HEK293 (cell line): Measurements from ENCODE around the gene DNAH3.
"Not testable (repeated sequence)": the region's sequence is repeated elsewhere in the genome, so short reads cannot be mapped to it uniquely, and the experiment has no call there.

ENCODE experiments used
- HOXC10 ChIP-seq: sonication (generic); formaldehyde crosslinking; IDR thresholded peaks from 2 replicates; pipeline ENCODE4 v1.8.1; 2023; ENCODE audit warnings: mild to moderate bottlenecking, missing genetic modification reagents
- OSR2 ChIP-seq: fragments of 450-650 bp; formaldehyde crosslinking; IDR thresholded peaks from 2 replicates; pipeline ENCODE4 v1.5.1; 2016; ENCODE audit warnings: missing biosample characterization, missing genetic modification characterization
- PRDM1 ChIP-seq: fragments of 450-650 bp; formaldehyde crosslinking; IDR thresholded peaks from 2 replicates; pipeline ENCODE4; 2016; ENCODE audit warnings: missing biosample characterization, missing genetic modification characterization
- RBAK ChIP-seq: fragments of 450-650 bp; formaldehyde crosslinking; IDR thresholded peaks from 2 replicates; pipeline ENCODE4 v1.5.1; 2016; ENCODE audit warnings: missing biosample characterization, missing genetic modification characterization
- SP2 ChIP-seq: fragments of 450-650 bp; formaldehyde crosslinking; IDR thresholded peaks from 2 replicates; pipeline ENCODE4 v1.5.1; 2016; ENCODE audit warnings: missing biosample characterization, missing genetic modification characterization
- YY2 ChIP-seq: fragments of 450-650 bp; formaldehyde crosslinking; IDR thresholded peaks from 2 replicates; pipeline ENCODE4 v1.5.1; 2016; ENCODE audit warnings: missing biosample characterization, missing genetic modification characterization
- ZBTB17 ChIP-seq: fragments of 450-650 bp; formaldehyde crosslinking; IDR thresholded peaks from 2 replicates; pipeline ENCODE4 v1.5.1; 2016; ENCODE audit warnings: missing biosample characterization, missing genetic modification characterization
- ZNF132 ChIP-seq: fragments of 450-650 bp; formaldehyde crosslinking; IDR thresholded peaks from 2 replicates; pipeline ENCODE4 v1.5.1; 2017; ENCODE audit warnings: missing biosample characterization, missing genetic modification characterization, borderline replicate concordance
- ZNF521 ChIP-seq: fragments of 450-650 bp; formaldehyde crosslinking; IDR thresholded peaks from 2 replicates; pipeline ENCODE4 v1.5.1; 2017; ENCODE audit warnings: missing biosample characterization, mild to moderate bottlenecking, missing genetic modification characterization
- ZNF747 ChIP-seq: fragments of 450-650 bp; formaldehyde crosslinking; IDR thresholded peaks from 2 replicates; pipeline ENCODE4 v1.5.1; 2016; ENCODE audit warnings: missing biosample characterization, missing genetic modification characterization
- ZNF768 ChIP-seq: fragments of 450-650 bp; formaldehyde crosslinking; IDR thresholded peaks from 2 replicates; pipeline ENCODE4 v1.5.1; 2018; ENCODE audit warnings: missing biosample characterization, mild to moderate bottlenecking, missing genetic modification characterization
- ZNF830 ChIP-seq: fragments of 450-650 bp; IDR thresholded peaks from 2 replicates; pipeline ENCODE4 v1.5.0; 2018; ENCODE audit warnings: missing biosample characterization, missing genetic modification characterization, low read depth, mild to moderate bottlenecking, moderate library complexity
- TF ChIP-seq, protein P1 (sequence below): fragments of 450-650 bp; formaldehyde crosslinking; IDR thresholded peaks from 2 replicates; pipeline ENCODE4 v1.5.1; 2016; ENCODE audit warnings: missing biosample characterization, missing genetic modification characterization
- TF ChIP-seq, protein P2 (sequence below): fragments of 450-650 bp; formaldehyde crosslinking; IDR thresholded peaks from 2 replicates; pipeline ENCODE4 v1.5.1; 2016; ENCODE audit warnings: missing biosample characterization, missing genetic modification characterization

DNA sequence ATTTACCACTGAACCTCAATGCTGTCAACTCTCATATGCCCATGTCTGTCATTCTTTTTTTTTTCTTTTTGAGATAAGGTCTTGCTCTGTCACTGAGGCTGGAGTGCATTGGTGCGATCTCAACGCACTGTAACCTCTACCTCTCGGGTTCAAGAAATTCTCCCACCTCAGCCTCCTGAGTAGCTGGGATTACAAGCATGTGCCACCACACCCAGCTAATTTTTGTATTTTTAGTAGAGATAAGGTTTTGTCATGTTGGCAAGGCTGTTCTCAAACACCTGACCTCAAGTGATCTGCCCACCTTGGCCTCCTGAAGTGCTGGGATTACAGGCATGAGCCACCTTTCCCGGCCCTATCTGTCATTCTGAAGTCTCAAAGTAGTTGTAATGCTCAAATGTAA, 177.4 kb downstream of the DNAH3 start:
- TF ChIP-seq, protein P1, sequence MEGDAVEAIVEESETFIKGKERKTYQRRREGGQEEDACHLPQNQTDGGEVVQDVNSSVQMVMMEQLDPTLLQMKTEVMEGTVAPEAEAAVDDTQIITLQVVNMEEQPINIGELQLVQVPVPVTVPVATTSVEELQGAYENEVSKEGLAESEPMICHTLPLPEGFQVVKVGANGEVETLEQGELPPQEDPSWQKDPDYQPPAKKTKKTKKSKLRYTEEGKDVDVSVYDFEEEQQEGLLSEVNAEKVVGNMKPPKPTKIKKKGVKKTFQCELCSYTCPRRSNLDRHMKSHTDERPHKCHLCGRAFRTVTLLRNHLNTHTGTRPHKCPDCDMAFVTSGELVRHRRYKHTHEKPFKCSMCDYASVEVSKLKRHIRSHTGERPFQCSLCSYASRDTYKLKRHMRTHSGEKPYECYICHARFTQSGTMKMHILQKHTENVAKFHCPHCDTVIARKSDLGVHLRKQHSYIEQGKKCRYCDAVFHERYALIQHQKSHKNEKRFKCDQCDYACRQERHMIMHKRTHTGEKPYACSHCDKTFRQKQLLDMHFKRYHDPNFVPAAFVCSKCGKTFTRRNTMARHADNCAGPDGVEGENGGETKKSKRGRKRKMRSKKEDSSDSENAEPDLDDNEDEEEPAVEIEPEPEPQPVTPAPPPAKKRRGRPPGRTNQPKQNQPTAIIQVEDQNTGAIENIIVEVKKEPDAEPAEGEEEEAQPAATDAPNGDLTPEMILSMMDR (tag by site-specific recombination): not testable (repeated sequence)
- not testable (repeated sequence) for TF ChIP-seq ZNF521; ZBTB17 (tag by site-specific recombination); ZNF830 (tag by site-specific recombination); RBAK; ZNF747 (tag by site-specific recombination); SP2 (tag by site-specific recombination); YY2 (tag by site-specific recombination); OSR2 (tag by site-specific recombination); HOXC10 (CRISPR knock-in tag); ZNF132 (tag by site-specific recombination); ZNF768; PRDM1
- TF ChIP-seq, protein P2, sequence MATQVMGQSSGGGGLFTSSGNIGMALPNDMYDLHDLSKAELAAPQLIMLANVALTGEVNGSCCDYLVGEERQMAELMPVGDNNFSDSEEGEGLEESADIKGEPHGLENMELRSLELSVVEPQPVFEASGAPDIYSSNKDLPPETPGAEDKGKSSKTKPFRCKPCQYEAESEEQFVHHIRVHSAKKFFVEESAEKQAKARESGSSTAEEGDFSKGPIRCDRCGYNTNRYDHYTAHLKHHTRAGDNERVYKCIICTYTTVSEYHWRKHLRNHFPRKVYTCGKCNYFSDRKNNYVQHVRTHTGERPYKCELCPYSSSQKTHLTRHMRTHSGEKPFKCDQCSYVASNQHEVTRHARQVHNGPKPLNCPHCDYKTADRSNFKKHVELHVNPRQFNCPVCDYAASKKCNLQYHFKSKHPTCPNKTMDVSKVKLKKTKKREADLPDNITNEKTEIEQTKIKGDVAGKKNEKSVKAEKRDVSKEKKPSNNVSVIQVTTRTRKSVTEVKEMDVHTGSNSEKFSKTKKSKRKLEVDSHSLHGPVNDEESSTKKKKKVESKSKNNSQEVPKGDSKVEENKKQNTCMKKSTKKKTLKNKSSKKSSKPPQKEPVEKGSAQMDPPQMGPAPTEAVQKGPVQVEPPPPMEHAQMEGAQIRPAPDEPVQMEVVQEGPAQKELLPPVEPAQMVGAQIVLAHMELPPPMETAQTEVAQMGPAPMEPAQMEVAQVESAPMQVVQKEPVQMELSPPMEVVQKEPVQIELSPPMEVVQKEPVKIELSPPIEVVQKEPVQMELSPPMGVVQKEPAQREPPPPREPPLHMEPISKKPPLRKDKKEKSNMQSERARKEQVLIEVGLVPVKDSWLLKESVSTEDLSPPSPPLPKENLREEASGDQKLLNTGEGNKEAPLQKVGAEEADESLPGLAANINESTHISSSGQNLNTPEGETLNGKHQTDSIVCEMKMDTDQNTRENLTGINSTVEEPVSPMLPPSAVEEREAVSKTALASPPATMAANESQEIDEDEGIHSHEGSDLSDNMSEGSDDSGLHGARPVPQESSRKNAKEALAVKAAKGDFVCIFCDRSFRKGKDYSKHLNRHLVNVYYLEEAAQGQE (tag by site-specific recombination): not testable (repeated sequence)
